HFFc6 (cell line): ENCODE data around the gene GOLGA6D. TPM values are rescaled to one million over a fixed set of nuclear protein-coding genes. Genes with fewer than 3 reads are reported as not detected.
"Not testable (repeated sequence)": the region's sequence is repeated elsewhere in the genome, so short reads cannot be mapped to it uniquely, and the experiment has no call there.

Experiments used
- DNase-seq: peaks from one replicate; pipeline ENCODE4 v3.0.0-alpha.2; 2018
- H3K27ac Mint-ChIP-seq: 2 replicates; pipeline ENCODE4 v1.8.0; 2020; ENCODE audit warnings: mild to moderate bottlenecking, mixed read lengths
- H3K27me3 Mint-ChIP-seq: 2 replicates; pipeline ENCODE4 v1.8.0; 2021; ENCODE audit warnings: mild to moderate bottlenecking, moderate library complexity, mixed read lengths; ENCODE audit not compliant: insufficient read depth
- H3K36me3 Mint-ChIP-seq: 2 replicates; pipeline ENCODE4 v1.8.0; 2021; ENCODE audit warnings: low read depth, mixed read lengths
- H3K4me1 Mint-ChIP-seq: 2 replicates; pipeline ENCODE4 v1.8.0; 2020; ENCODE audit warnings: low read depth, mixed read lengths
- H3K4me3 Mint-ChIP-seq: 2 replicates; pipeline ENCODE4 v1.8.0; 2020; ENCODE audit warnings: mild to moderate bottlenecking, moderate library complexity, mixed read lengths
- H3K9me3 Mint-ChIP-seq: 2 replicates; pipeline ENCODE4 v1.8.0; 2020; ENCODE audit warnings: mild to moderate bottlenecking, mixed read lengths
- long read RNA-seq: library from polyadenylated mRNA; unstranded; transcript quantifications from one replicate; pipeline ENCODE4 v2.0.0, GENCODE V29; 2019
- total RNA-seq, 6 experiments: library from RNA; stranded (reverse); fragmentation: NEBNext Ultra II Directional; extraction: Animal tissue kit (Norgen Biotek cat#: 25700); gene quantifications; 2 replicates in 1 of 6; 3 replicates in 5 of 6; pipeline ENCODE4 v1.2.3, GENCODE V29; 2021
- TF ChIP-seq, protein P1 (sequence below): fragments of 200-600 bp; sonication (generic); IDR thresholded peaks from 2 replicates; pipeline ENCODE4 v1.5.0; 2021; ENCODE audit warnings: antibody characterized with exemption, mild to moderate bottlenecking

Gene GOLGA6D, protein sequence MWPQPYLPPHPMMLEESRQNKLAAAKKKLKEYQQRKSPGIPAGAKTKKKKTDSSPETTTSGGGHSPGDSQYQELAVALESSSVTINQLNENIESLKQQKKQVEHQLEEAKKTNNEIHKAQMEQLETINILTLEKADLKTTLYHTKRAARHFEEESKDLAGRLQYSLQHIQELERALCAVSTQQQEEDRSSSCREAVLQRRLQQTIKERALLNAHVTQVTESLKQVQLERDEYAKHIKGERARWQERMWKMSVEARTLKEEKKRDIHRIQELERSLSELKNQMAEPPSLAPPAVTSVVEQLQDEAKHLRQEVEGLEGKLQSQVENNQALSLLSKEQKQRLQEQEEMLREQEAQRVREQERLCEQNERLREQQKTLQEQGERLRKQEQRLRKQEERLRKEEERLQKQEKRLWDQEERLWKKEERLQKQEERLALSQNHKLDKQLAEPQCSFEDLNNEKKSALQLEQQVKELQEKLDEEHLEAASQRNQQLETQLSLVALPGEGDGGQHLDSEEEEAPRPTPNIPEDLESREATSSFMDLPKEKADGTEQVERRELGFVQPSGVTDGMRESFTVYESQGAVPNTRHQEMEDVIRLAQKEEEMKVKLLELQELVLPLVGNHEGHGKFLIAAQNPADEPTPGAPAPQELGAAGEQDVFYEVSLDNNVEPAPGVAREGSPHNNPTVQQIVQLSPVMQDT
- total RNA-seq = not detected
- long read RNA-seq = 0 reads

DNA sequence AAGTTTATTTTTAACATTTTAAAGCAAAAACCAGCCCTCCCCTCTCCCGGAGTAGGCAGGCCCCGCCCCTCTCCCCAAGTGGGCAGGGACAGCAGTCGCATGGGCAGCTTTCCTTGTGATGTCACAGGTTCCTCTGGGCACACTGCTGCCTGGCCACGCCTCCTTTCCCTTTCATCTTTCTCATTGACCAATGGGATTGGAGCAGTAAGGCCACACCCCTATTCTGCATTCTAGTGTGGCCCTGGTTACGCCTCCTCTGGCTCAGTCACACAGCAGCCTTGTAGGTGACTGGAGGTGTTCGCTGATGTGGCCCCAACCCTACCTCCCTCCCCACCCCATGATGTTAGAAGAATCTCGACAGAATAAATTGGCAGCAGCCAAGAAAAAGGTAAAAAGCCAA is at the start of gene GOLGA6D:
TSS of gene GOLGA6D (plus strand) at position 264 of the 400 bp plus-strand sequence. CDS start at position 305, 41 bp downstream.
- H3K27me3 Mint-ChIP-seq, H3K9me3 Mint-ChIP-seq, H3K36me3 Mint-ChIP-seq, DNase-seq, H3K4me3 Mint-ChIP-seq, H3K4me1 Mint-ChIP-seq, H3K27ac Mint-ChIP-seq: not testable (repeated sequence)

DNA sequence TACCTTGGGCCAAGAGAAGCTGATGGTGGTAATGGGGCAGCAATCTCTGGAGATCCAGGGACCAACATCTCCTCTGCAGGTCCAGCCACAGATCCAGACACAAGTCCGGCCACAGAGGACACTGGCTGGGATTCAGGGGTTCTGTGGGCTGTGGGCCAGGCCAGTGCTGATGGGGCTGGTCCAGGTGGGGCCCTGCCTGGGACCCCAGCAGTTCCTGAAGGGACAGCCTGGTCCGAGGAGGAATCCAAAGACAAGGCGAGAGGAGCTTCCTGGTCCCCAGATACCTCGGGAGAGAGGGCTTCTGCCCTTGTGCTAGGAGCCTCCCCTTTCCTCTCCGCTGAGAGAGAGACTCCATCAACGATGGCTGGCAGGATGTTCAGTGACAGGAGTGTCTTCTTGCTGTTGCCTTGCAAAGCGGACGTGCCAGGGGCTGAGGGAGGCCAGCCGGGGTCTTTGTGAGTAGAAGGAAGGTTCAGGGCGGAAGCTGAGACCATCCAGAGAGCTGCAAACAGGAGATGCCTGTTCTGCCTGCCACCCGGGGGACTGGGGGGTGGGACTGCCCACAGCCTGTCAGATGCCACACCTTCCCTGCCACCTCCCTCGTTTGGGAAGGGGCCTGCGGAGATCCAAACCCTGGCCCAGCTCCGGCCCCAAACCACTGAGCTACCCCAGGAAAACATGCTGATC is 49.0 kb upstream of the GOLGA6D start:
- no peaks in the 10 kb centered on the region for H3K36me3 Mint-ChIP-seq
- TF ChIP-seq, protein P1, sequence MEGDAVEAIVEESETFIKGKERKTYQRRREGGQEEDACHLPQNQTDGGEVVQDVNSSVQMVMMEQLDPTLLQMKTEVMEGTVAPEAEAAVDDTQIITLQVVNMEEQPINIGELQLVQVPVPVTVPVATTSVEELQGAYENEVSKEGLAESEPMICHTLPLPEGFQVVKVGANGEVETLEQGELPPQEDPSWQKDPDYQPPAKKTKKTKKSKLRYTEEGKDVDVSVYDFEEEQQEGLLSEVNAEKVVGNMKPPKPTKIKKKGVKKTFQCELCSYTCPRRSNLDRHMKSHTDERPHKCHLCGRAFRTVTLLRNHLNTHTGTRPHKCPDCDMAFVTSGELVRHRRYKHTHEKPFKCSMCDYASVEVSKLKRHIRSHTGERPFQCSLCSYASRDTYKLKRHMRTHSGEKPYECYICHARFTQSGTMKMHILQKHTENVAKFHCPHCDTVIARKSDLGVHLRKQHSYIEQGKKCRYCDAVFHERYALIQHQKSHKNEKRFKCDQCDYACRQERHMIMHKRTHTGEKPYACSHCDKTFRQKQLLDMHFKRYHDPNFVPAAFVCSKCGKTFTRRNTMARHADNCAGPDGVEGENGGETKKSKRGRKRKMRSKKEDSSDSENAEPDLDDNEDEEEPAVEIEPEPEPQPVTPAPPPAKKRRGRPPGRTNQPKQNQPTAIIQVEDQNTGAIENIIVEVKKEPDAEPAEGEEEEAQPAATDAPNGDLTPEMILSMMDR = no peak
- H3K4me1 Mint-ChIP-seq = peaks cover 6% of the 10 kb centered on the region; the same call in 1 of the 2 replicates
- H3K27me3 Mint-ChIP-seq = peaks cover 40% of the 10 kb centered on the region
- H3K4me3 Mint-ChIP-seq = no peak overlapping the region
- H3K27ac Mint-ChIP-seq = no peak overlapping the region
- no peak for DNase-seq
- no peaks in the 10 kb centered on the region for H3K9me3 Mint-ChIP-seq

DNA sequence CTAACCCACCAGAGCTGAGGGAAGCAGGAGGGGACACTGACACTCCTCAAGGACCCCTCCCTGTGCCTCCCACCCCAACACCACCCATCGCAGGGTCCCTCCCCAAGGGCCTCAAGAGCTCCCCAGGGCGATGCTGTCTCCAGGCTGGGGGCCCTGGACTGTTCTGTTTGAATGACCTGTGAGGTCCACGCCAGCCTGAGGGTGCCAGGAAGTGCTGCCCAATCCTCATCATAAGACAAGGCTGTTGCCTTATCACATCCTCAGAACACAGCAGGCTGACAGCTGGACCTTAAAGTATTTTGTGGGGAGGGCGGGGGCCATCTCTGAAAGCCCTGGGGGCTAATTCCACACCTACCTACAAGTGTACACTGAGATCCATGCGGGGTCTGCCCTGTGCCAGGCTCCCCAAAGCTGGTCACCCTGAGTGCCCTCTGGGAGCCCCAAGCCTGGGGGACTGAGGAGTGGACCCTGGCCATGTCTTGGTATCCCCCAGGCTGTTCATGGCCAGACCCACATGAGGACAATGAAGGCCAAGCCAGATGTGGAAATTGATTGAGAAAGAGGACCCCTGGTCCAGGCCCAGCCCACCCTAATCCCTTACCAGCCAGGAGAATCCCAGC is 48.3 kb upstream of the GOLGA6D start:
- H3K36me3 Mint-ChIP-seq = no peaks in the 10 kb centered on the region
- H3K27me3 Mint-ChIP-seq = peaks cover 37% of the 10 kb centered on the region
- TF ChIP-seq, protein P1 = no peak
- H3K27ac Mint-ChIP-seq = no peak overlapping the region
- no peak for DNase-seq
- H3K4me1 Mint-ChIP-seq = peaks cover 6% of the 10 kb centered on the region; the same call in 1 of the 2 replicates
- H3K4me3 Mint-ChIP-seq = no peak overlapping the region
- H3K9me3 Mint-ChIP-seq = no peaks in the 10 kb centered on the region; the same call in 1 of the 2 replicates

DNA sequence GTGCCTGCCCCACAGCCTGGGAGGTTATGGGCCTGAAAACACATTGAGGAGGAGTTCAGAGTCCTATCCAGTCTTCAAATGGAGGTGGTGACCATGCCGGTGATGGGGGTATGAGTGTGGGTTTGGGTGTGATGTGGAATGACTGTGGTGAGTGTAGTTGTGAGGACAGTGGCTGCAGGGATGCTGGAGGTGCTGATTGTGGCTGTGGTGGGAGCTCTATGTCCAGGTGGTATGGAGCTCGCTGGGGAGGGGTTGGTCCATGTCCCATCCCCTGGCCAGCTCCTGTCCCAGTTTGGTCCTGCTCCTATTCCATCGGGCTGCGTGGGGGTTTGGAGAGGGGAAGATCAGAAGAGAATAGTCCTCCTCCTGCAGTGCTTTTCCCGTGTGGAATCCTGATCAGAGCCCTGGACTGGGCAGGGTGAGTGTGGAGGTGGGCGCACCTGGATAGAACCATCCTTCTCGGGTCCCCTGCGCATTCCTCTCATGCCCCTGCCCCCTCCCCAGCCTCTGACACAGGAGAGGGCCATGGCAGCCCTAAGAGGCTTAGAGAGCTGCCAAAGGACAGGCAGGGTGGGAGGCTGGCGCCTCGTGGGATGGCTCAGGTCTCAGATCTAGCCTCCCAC is 47.5 kb upstream of the GOLGA6D start:
- TF ChIP-seq, protein P1 = no peak
- Mint-ChIP-seq H3K27me3 (peaks cover 32% of the 10 kb centered on the region), H3K36me3 (no peaks in the 10 kb centered on the region), H3K9me3 (no peaks in the 10 kb centered on the region; the same call in 1 of the 2 replicates), H3K4me1 (peaks cover under 1% of the 10 kb centered on the region; the same call in 1 of the 2 replicates), H3K4me3 (no peak overlapping the region), H3K27ac (no peak overlapping the region)
- no peak for DNase-seq

DNA sequence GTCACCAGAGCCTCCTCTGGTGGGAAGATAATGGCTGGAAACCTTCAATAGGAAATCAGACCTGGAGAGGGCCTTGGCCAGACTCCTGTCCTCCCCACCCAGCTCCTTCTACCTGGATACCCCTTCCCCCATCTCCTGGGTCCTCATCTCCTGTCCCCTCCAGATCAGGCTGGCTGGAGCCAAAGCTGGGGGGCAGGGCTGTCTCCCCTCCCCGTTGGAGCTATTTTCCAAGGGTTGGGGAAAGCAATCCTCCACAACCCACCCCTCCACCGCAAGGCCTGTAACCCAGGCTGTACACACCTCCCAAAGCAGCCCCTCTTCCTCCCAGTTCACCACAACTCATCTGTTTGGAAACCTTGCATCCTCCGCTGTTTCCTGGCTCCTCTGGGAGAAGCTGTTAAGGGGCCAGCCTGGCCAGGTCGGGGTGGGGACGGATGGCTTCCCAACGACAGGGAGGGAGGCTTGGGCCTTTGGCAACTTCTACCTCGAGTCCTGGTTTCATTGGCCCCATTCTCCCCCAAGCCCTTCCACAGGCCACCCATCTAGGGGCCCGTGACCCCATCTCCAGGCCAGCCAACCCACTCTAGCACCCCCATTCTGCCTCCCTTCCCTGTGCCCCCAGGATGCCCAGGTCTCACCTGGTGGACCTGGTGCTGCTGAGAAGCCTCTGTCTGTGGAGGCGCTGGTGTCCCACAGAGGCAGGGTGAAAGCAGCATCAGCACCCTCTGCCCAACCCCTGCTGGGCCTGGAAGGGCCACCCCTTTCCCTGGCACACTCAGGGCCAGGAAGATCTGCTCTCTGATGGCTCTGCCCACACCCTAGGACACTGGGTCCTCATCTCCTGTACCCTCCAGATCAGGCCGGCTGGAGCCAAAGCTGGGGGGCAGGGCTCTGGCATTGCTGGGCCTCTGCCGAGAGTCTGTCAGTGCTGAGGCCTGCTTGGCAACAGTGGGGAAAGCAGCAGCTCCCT is 46.6 kb upstream of the GOLGA6D start:
- no peaks in the 10 kb centered on the region; the same call in 1 of the 2 replicates for H3K9me3 Mint-ChIP-seq
- H3K36me3 Mint-ChIP-seq = no peaks in the 10 kb centered on the region
- no peak for DNase-seq
- H3K27me3 Mint-ChIP-seq = peaks cover 37% of the 10 kb centered on the region
- H3K27ac Mint-ChIP-seq = no peak overlapping the region
- no peak overlapping the region for H3K4me3 Mint-ChIP-seq
- H3K4me1 Mint-ChIP-seq = no peaks in the 10 kb centered on the region
- TF ChIP-seq, protein P1 = no peak
